Activated T-cell treated with anti-CD3 and anti-CD28 coated beads, Interleukin-2, amount 50 U/mL, for 24 hours (primary cell): ENCODE results near the gene LBX2.

Source experiments
- DNase-seq: peaks from one replicate; pipeline ENCODE4 v3.0.0-alpha.2; 2020
- H3K27ac Mint-ChIP-seq: 2 replicates; pipeline ENCODE4 v1.8.0; 2020; ENCODE audit warnings: mild to moderate bottlenecking, mixed read lengths
- H3K27me3 Mint-ChIP-seq: 2 replicates; pipeline ENCODE4 v1.8.0; 2020; ENCODE audit warnings: mixed read lengths
- H3K36me3 Mint-ChIP-seq: 2 replicates; pipeline ENCODE4 v1.8.0; 2020; ENCODE audit warnings: low read depth, mixed read lengths
- H3K4me1 Mint-ChIP-seq: 2 replicates; pipeline ENCODE4 v1.8.0; 2020; ENCODE audit warnings: low read depth, mixed read lengths
- H3K4me3 Mint-ChIP-seq: 2 replicates; pipeline ENCODE4 v1.8.0; 2020; ENCODE audit warnings: mild to moderate bottlenecking, moderate library complexity, mixed read lengths
- H3K9me3 Mint-ChIP-seq: 2 replicates; pipeline ENCODE4 v1.8.0; 2020; ENCODE audit warnings: mixed read lengths

Gene LBX2

DNA sequence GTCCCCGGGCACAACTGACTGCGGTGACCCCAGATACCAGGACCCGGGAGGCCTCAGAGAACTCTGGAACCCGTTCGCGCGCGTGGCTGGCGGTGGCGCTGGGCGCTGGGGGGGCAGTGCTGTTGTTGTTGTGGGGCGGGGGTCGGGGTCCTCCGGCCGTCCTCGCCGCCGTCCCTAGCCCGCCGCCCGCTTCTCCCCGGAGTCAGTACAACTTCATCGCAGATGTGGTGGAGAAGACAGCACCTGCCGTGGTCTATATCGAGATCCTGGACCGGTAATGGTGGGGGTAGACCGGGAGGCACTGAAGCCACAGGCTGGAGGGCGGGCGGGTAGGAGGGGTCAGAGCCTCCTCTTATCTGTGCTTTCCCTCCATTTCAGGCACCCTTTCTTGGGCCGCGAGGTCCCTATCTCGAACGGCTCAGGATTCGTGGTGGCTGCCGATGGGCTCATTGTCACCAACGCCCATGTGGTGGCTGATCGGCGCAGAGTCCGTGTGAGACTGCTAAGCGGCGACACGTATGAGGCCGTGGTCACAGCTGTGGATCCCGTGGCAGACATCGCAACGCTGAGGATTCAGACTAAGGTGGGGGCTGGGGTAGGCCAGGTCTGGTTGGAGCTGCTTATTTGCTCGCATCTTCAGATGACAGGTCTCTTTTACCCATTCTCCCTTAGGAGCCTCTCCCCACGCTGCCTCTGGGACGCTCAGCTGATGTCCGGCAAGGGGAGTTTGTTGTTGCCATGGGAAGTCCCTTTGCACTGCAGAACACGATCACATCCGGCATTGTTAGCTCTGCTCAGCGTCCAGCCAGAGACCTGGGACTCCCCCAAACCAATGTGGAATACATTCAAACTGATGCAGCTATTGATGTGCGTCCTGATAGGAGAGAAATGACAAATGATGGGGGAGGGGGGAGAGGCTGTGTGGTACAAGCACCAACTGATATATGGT, 31.1 kb upstream of the LBX2 start:
- DNase-seq, result peak; percentile 68
- Mint-ChIP-seq H3K4me3 (peak overlapping the region; percentile 100), H3K36me3 (peaks cover 76% of the 10 kb centered on the region), H3K27ac (peak overlapping the region; percentile 99), H3K27me3 (no peaks in the 10 kb centered on the region), H3K4me1 (peaks cover 40% of the 10 kb centered on the region), H3K9me3 (no peaks in the 10 kb centered on the region)

GRCh38 chr2:74529357-74530238, 30.2 kb upstream of the LBX2 start, which contains the start of the genes AUP1 and HTRA2:
AUP1 (minus strand) TSS chr2:74529706; CDS start chr2:74529629, 77 bp downstream.
HTRA2 (plus strand) TSS chr2:74529933; CDS start chr2:74530007, 74 bp downstream.
- H3K4me1 Mint-ChIP-seq, result peaks cover 40% of the 10 kb centered on the region
- peak; percentile 94 for DNase-seq
- peak within 1 kb of the TSS; percentile 99 for H3K27ac Mint-ChIP-seq
- H3K36me3 Mint-ChIP-seq, result peaks cover 82% of the 10 kb centered on the region
- H3K27me3 Mint-ChIP-seq, result no peaks in the 10 kb centered on the region
- H3K4me3 Mint-ChIP-seq, result peak within 1 kb of the TSS; percentile 100
- no peaks in the 10 kb centered on the region for H3K9me3 Mint-ChIP-seq

DNA sequence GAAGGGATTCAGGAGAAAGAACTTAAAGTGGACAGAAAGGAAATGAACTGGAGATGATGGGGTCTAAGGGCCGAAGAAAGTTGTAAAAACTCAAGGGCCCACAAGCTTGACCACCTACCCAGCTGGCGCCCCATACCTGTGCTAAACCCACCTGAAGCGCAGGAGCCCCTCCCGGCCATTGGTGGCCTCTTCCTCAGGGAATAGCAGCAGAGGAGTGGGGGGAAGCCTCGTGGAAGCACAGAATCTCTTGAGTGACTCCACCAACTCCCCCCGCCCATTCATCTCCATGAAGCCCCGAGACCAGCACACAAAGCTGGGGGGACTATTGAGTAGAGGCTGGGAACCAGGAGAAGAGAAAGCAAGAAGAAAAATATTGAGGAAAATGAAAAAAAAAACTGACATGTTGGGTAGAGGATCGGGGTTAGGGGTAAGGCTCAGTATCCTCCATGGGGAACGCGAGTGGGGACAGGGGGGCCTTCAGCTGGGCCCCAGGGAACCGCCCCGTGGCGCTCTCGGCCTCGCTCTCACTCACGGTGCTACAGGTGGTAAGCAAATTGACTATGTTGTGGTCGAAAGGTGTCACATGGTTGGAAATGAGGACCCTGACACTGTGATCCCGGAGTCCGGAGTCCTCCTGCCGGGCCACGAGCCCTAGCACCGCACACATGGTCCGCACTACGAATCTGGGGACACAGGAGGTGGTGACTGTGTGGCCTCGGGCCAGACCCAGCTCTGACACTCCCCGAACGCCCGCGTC, 29.4 kb upstream of the LBX2 start:
- H3K9me3 Mint-ChIP-seq, result no peaks in the 10 kb centered on the region
- DNase-seq, result no peak
- H3K27ac Mint-ChIP-seq, result peak overlapping the region; percentile 99
- peaks cover 79% of the 10 kb centered on the region for H3K36me3 Mint-ChIP-seq
- peak overlapping the region; percentile 100 for H3K4me3 Mint-ChIP-seq
- peaks cover 40% of the 10 kb centered on the region for H3K4me1 Mint-ChIP-seq
- no peaks in the 10 kb centered on the region for H3K27me3 Mint-ChIP-seq

DNA sequence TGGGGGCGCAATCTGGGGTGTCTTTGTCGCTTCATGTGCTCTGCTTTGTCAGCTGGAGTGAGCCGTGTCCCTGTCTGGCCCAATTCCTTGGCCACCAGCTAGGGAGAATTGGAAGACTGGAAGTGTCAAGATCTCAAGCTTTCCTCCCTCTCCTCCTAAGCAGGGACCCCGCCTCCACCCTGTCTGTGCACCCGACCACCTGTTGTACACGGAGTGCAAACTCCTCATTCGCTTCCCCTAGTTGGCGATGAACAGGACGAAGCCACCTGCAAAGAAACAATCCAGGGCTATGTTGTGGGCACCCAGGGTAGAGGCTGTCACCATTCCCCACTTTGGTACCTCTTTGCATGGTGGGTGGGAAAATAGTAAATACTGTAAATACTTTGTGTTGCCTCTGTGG, 28.3 kb upstream of the LBX2 start:
- Mint-ChIP-seq H3K4me3 (peak overlapping the region; percentile 100), H3K4me1 (peaks cover 40% of the 10 kb centered on the region), H3K27me3 (no peaks in the 10 kb centered on the region), H3K9me3 (no peaks in the 10 kb centered on the region), H3K36me3 (peaks cover 70% of the 10 kb centered on the region), H3K27ac (peak overlapping the region; percentile 99)
- no peak for DNase-seq

- peaks cover 34% of the 10 kb centered on the region for H3K4me1 Mint-ChIP-seq
- no peak for DNase-seq
- H3K27me3 Mint-ChIP-seq, result no peaks in the 10 kb centered on the region
- H3K36me3 Mint-ChIP-seq, result peaks cover 60% of the 10 kb centered on the region
- H3K4me3 Mint-ChIP-seq, result peak overlapping the region; percentile 10
- H3K27ac Mint-ChIP-seq, result peak overlapping the region; percentile 33
- no peaks in the 10 kb centered on the region for H3K9me3 Mint-ChIP-seq
Measured at GRCh38 chr2:74526649-74527230, 27.3 kb upstream of the LBX2 start.

DNA sequence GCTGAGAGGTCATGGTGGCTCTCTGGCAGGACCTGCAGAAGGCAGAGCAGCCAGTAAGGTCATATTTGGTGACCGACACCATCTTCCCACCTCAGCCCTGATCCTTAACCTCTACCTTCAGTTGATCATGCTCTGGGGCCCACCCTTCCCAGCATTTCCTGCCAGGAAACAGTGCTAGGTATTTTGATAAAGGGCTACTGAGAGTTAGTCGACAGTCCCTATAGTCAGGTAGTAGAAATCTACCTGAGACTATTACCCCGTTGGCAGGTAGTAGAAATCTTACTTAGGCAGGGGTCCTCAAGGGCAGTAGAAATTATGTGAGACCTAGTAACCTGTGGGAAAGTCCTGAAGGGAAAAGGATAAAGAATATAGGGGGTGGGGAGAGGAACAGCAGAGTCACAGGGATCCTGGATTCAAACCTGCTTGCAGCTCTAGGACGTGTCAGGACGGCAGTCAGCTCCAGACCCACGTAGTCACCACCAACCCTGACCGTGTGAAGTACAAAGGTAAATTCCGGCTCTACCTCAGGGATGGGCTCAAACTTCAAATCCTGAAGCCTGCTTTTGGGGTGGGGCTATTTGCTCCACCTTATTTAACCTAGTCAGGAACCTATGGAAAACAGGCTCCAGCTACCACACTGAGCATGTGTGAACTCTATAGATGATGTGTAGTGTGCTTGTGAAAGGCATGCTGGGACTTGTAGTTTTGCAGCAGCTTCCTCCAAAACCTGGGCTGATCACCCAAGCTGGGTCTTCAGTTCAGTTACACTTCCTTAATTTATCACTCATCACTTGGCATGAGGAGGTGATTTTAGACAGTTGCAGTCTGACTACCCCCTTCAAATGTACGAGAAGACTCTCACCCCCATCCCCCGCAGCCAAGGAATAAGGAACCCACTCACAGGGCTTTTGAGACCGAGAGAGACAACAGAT, 26.6 kb upstream of the LBX2 start, which contains the start of gene DQX1:
Gene DQX1 (minus strand): TSS at position 515 of the 932 bp plus-strand sequence. CDS start 502 bp downstream, at position 13.
- peak within 1 kb of the TSS; percentile 47 for H3K4me3 Mint-ChIP-seq
- H3K4me1 Mint-ChIP-seq, result peaks cover 27% of the 10 kb centered on the region
- peak within 1 kb of the TSS; percentile 38 for H3K27ac Mint-ChIP-seq
- DNase-seq, result no peak
- H3K36me3 Mint-ChIP-seq, result peaks cover 53% of the 10 kb centered on the region
- H3K9me3 Mint-ChIP-seq, result no peaks in the 10 kb centered on the region
- no peaks in the 10 kb centered on the region for H3K27me3 Mint-ChIP-seq

DNA sequence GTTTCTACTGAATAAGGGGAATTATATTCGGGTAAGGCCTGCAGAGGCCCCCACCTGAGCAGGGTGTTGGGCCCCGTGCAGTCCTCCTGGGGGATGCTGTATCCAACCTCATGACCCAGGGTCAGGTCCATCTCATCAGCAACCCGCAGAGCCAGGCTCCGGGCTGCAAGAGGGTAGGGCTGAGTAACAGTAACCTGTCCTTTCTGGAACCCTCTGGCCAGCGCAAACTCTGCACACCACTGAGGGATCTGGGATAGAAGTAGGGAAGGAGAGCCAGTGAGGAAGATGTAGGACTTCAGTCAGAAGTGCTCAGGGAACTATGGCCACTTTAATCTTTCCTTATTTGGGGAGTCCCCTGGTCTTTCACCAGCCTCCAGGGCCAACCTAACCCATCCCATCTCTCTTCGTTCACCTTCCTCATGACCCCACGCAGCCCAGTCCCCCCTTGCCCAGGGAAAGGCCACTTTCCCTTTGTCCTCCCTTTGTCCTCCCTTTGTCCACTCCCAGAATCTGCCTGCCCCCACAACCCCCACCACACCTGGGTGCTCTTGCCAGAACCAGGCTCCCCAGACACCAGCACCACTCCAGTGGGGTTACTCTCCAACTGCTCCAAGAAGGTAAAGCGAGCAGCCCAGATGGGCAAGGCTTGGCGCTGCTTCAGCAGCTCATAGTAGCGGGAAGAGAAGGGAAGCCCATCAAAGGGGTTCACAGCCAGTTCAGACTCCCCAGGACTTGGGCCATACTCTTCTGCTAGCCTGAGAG, 25.7 kb upstream of the LBX2 start:
- Mint-ChIP-seq H3K27ac (peak overlapping the region; percentile 38), H3K4me3 (no peak overlapping the region), H3K4me1 (peaks cover 23% of the 10 kb centered on the region), H3K9me3 (no peaks in the 10 kb centered on the region), H3K36me3 (peaks cover 46% of the 10 kb centered on the region), H3K27me3 (peaks cover 7% of the 10 kb centered on the region)
- DNase-seq, result no peak

DNA sequence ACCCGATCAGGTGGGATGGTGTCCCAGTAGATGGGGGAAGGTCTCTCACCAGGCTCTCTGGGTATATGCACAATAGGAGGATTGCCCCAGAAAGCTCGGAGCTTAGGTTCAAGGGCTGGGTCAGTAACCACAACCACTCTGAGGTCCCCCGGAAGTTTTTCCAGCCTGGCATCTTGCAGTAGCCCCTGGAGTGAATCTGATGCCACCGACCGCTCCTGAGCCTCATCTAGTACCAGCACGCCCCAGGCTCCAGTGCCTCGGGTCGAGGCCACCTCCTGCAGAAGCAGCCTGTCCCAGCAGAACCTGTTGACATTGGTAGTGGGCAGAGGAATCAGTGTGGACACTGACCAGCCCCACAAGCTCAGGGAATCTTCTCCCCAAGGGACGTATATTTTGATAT, 24.6 kb upstream of the LBX2 start:
- Mint-ChIP-seq H3K27ac (no peak overlapping the region), H3K9me3 (no peaks in the 10 kb centered on the region), H3K27me3 (peaks cover 18% of the 10 kb centered on the region), H3K4me3 (no peak overlapping the region), H3K4me1 (peaks cover 23% of the 10 kb centered on the region), H3K36me3 (peaks cover 41% of the 10 kb centered on the region)
- DNase-seq, result no peak

DNA sequence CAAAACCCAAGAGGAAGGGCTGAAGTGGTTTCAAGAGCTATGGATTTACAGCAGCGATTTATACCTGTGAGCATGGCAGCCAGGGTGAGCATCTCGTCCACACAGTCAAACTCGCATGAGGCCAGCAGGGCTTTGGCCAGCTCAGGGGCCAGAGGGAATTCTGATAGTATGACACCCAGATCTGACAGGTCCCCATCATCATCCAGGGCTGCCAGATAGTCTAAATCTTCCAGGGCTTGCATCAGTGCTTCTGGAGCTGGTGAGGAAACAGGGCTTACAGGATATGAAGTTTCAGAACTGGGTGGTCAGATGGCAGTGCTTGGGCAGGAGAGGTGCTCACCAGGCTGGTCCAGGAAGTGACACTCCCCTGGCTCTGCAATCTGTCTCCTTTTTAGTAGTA, 23.1 kb upstream of the LBX2 start:
- Mint-ChIP-seq H3K27ac (no peak overlapping the region), H3K4me3 (no peak overlapping the region), H3K9me3 (no peaks in the 10 kb centered on the region), H3K4me1 (peaks cover 14% of the 10 kb centered on the region), H3K36me3 (peaks cover 26% of the 10 kb centered on the region), H3K27me3 (peaks cover 33% of the 10 kb centered on the region)
- DNase-seq, result no peak

DNA sequence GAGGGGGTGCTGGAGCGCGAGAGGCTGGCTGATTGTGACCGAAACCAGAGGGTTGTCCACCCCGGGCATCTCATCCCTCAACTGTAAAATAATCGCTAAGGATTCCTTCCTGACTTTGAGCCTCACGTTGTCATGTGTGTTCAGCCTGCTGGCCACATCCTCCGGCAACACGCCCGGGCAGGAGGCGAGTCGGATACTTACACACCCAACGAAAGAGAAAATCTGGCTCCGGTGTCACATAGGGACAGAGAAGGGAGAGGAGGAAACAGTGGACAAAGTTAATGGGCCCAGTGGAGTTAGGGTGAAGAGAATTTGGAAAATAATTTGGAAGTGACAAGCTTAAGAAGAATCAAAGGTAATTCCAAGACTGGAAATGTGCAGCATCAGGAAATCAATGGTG, 17.2 kb upstream of the LBX2 start:
- Mint-ChIP-seq H3K27me3 (peaks cover 81% of the 10 kb centered on the region), H3K4me3 (peak overlapping the region; percentile 48), H3K4me1 (peaks cover 25% of the 10 kb centered on the region), H3K36me3 (no peaks in the 10 kb centered on the region), H3K9me3 (no peaks in the 10 kb centered on the region), H3K27ac (no peak overlapping the region)
- no peak for DNase-seq

GRCh38 chr2:74515981-74516633, 16.7 kb upstream of the LBX2 start:
- Mint-ChIP-seq H3K36me3 (no peaks in the 10 kb centered on the region), H3K27me3 (peaks cover 87% of the 10 kb centered on the region), H3K4me3 (peak overlapping the region; percentile 48), H3K4me1 (peaks cover 26% of the 10 kb centered on the region), H3K27ac (no peak overlapping the region), H3K9me3 (no peaks in the 10 kb centered on the region)
- peak; percentile 87 for DNase-seq
